ENCODE measurements around the gene MACC1.

Gene MACC1

GRCh38 chr7:20172736-20173334 lies 44.3 kb downstream of the MACC1 start:
- no peak for DNase-seq (ENCODE audit: low read depth)

- no peak for DNase-seq (ENCODE audit: low read depth)
Observed at GRCh38 chr7:20170633-20171032, 46.6 kb downstream of the MACC1 start.

- DNase-seq (ENCODE audit: low read depth) = no peak
Observed at GRCh38 chr7:20165146-20165510, 52.1 kb downstream of the MACC1 start.

GRCh38 chr7:20164425-20165145 lies 52.6 kb downstream of the MACC1 start:
- DNase-seq (ENCODE audit: low read depth) = no peak

GRCh38 chr7:20162665-20163064 lies 54.5 kb downstream of the MACC1 start:
- no peak for DNase-seq (ENCODE audit: low read depth)

GRCh38 chr7:20159226-20159747 lies 57.9 kb downstream of the MACC1 start:
- DNase-seq (ENCODE audit: low read depth) = no peak

- DNase-seq (ENCODE audit: low read depth) = no peak
Observed at GRCh38 chr7:20158684-20159083, 58.5 kb downstream of the MACC1 start.

GRCh38 chr7:20157456-20157855 lies 59.7 kb downstream of the MACC1 start:
- no peak for DNase-seq (ENCODE audit: low read depth)

- DNase-seq (ENCODE audit: low read depth) = no peak
Observed at GRCh38 chr7:20153999-20154398, 63.2 kb downstream of the MACC1 start.

- no peak for DNase-seq (ENCODE audit: low read depth)
Observed at GRCh38 chr7:20153567-20153966, 63.6 kb downstream of the MACC1 start.

GRCh38 chr7:20152511-20152910 lies 64.7 kb downstream of the MACC1 start:
- DNase-seq (ENCODE audit: low read depth) = no peak

GRCh38 chr7:20151708-20152456 lies 65.3 kb downstream of the MACC1 start:
- DNase-seq (ENCODE audit: low read depth) = no peak

- DNase-seq (ENCODE audit: low read depth) = no peak
Observed at GRCh38 chr7:20146451-20146850, 70.7 kb downstream of the MACC1 start.

GRCh38 chr7:20144801-20145200 lies 72.4 kb downstream of the MACC1 start:
- DNase-seq (ENCODE audit: low read depth) = no peak

GRCh38 chr7:20141666-20142065 lies 75.5 kb downstream of the MACC1 start:
- no peak for DNase-seq (ENCODE audit: low read depth)

GRCh38 chr7:20141002-20141345 lies 76.2 kb downstream of the MACC1 start:
- no peak for DNase-seq (ENCODE audit: low read depth)

GRCh38 chr7:20140291-20141001 lies 76.7 kb downstream of the MACC1 start:
- no peak for DNase-seq (ENCODE audit: low read depth)

GRCh38 chr7:20136647-20137046 lies 80.5 kb downstream of the MACC1 start:
- no peak for DNase-seq (ENCODE audit: low read depth)

- no peak for DNase-seq (ENCODE audit: low read depth)
Observed at GRCh38 chr7:20133803-20134202, 83.4 kb downstream of the MACC1 start.

GRCh38 chr7:20132585-20132984 lies 84.6 kb downstream of the MACC1 start:
- no peak for DNase-seq (ENCODE audit: low read depth)

- DNase-seq (ENCODE audit: low read depth) = no peak
Observed at GRCh38 chr7:20131776-20132175, 85.4 kb downstream of the MACC1 start.

GRCh38 chr7:20129920-20130319 lies 87.3 kb downstream of the MACC1 start:
- DNase-seq (ENCODE audit: low read depth) = no peak

GRCh38 chr7:20128001-20128400 lies 89.2 kb downstream of the MACC1 start:
- DNase-seq (ENCODE audit: low read depth) = no peak
